HG03439 (cell line): ENCODE measurements around the gene GTF3C1.

ENCODE experiments used
- ATAC-seq: cut with Tn5 transposase; IDR thresholded peaks from one replicate; pipeline ENCODE4 v1.9.1; 2021; ENCODE audit warnings: mild to moderate bottlenecking, moderate library complexity; ENCODE audit not compliant: unreplicated experiment

The GTF3C1 gene

DNA sequence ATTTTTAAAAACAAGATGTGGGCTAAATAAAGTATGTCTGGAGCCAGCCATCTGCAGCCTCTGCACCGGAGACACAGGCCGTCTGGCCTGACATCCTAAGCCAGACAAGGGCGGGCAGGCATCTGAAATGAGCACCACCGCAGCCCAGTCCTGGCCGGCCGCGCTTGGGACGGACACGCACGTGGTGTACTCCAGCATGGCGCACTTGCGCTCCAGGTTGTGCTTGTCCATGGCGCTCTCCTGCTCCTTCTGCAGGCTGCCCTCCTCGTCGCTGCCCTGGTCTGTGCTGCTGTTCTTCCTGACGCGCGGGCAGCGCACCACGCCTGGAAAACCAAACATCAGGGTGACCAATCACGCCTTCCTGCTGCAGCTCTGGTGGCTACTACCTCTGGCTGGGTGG lies 60.3 kb downstream of the GTF3C1 start:
- no peak for ATAC-seq

- ATAC-seq: no peak
Observed at GRCh38 chr16:27486760-27487159, 63.0 kb downstream of the GTF3C1 start.

DNA sequence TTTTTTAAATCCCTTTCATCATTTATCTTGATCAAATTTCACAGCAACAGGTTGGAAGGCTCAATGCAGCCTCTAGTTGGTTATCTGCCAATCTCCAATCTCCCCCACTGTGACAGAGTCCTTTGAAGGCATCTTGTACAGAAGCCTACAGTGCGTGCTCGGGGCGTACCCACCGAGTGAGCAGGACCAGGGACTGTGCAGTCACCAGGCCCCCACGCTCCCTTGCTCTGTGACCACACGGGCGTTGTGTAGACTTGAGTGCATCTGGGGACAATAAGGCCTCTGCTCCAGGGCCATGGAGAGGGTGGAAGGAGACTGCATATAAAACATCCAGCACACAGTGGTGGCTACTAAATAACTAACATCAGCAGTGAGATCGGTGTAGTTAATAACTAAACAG lies 63.4 kb downstream of the GTF3C1 start:
- no peak for ATAC-seq

DNA sequence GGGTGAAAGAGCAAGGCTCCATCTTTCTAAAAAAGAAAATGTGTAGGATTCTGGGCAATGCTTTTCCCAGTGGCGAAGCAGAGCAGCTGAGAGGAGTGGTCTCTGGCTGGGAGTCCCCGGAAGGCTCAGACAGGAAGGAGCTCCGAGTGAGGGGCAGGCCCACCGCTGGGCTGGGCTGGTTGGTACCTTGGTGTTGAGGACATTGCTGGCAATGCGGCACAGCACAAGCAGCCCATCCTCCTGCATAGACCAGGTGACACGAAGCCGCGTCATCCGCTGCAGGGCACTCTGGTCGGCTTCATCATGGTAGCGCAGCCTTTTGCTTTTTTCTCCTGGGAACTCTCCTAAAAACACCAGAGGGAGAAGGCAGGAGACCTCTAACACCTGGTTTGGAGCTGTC lies 63.9 kb downstream of the GTF3C1 start:
- no peak for ATAC-seq

GRCh38 chr16:27485126-27485525 lies 64.6 kb downstream of the GTF3C1 start:
- no peak for ATAC-seq

DNA sequence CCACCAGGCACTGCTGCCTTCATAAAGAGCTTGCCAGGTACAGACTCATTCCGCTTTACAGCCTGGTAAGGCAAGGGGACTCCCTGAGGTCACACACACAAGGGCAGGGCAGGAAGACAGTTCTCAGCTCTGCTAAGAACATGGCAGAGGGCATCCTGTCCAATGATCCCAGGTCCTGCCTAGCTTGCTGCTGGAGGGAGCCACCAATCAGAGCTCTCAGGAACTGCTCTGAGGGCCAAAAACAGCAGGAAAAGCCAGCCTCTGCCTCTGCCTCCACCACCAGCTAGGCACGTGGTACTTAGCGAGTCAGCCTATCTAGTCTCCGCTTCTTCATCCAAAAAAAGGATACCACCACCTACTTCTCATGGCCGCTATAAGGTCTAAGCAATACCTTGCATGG lies 66.1 kb downstream of the GTF3C1 start:
- no peak for ATAC-seq

GRCh38 chr16:27483088-27483437 lies 66.7 kb downstream of the GTF3C1 start:
- ATAC-seq: no peak

GRCh38 chr16:27482397-27483087 lies 67.2 kb downstream of the GTF3C1 start:
- no peak for ATAC-seq

- ATAC-seq: no peak
Observed at GRCh38 chr16:27481282-27481934, 68.3 kb downstream of the GTF3C1 start.

DNA sequence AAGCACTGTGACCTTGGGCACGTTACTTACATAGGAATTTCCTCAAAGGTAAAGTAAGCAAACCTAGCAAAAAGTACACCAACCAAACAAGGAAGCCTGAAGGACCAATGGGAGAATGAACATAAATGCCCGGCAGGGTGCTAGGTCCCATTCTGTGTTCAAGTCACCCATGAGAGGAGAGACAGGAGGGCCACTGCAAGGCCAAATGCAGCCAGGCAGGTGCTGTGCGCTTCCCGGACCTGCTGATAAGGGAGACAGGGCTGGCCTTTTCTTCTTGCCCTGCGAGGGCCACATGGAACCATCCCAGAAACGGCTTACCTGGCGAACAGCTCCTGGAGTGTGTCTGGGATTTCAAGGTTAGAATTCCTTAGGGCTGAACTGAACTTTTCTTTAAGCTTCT lies 69.0 kb downstream of the GTF3C1 start:
- no peak for ATAC-seq

GRCh38 chr16:27476240-27476639 lies 73.5 kb downstream of the GTF3C1 start:
- ATAC-seq: no peak

- no peak for ATAC-seq
Observed at GRCh38 chr16:27475561-27475960, 74.2 kb downstream of the GTF3C1 start.

DNA sequence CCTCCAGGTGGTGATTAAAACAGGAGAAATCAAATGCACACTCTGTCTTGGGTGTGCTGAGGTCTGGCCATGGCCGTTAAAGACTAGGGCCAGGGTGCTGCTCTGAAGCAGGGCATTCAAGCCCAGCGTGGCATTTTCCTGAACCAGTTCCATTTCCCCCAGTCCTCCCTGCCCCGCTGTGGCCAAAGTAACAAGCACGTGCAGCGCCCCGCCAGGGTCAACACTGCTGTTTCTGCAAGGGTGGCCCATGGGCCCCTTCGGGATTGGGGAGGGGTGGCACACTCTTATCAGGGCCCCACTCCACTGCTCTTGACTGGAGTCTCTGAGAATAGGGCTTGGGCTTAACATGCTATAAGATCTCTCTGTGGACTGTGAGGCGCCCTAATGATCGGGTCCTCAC lies 74.8 kb downstream of the GTF3C1 start:
- no peak for ATAC-seq

DNA sequence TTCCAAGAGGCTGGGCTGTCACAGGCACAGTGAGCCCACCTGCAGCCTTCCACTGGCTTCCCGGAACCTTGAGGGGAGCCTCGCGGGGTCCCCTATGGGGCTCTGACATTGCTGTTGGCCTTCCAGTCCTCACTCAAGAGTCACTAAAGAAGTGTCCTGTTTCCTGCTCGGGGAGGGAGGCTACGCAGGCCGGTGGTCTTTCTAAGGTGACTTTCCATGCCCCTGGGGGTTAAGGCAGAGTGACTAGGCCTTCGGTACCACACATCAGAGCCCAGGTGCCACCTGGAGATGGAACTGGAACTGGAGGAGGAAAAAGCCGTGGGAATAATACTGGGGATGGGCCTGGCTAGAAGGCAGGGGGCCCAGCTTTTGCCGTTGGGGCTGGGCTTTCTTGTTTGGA lies 75.7 kb downstream of the GTF3C1 start:
- ATAC-seq: no peak

- no peak for ATAC-seq
Observed at GRCh38 chr16:27473101-27473900, 76.4 kb downstream of the GTF3C1 start.

GRCh38 chr16:27472091-27473020 lies 77.4 kb downstream of the GTF3C1 start:
- ATAC-seq: no peak

- ATAC-seq: no peak
Observed at GRCh38 chr16:27471661-27472060, 78.1 kb downstream of the GTF3C1 start.

- ATAC-seq: no peak
Observed at GRCh38 chr16:27470567-27471431, 78.9 kb downstream of the GTF3C1 start.

DNA sequence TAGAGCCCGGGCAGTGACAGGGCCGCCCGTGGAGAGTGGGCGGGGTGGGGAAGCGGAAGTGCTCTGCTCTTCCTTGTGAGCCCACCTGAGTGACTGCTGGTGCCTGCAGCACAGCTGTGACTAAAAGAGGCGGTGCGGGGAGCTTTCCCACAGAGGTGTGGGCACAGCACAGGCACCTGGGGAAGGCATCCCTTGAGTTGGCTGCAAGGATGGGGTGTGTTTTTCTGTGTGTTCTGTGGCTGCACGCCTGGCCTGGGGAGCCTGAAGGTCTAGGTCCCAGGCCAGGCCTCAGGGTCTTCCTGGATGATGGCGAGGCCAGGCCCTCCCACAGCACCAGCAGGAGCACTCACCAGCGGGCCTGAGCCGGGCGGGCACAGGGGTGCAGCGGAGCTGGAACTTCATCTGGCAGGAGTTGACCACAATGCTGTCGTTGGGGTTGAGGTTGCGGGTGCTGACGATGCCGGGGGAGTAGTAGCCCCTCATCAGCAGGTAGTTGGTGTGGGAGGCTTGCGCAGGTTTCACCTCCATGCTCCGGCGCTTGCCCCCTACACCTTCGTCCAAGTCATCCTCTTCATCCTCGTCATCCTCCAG lies 80.7 kb downstream of the GTF3C1 start:
- ATAC-seq: no peak

- ATAC-seq: no peak
Observed at GRCh38 chr16:27465483-27465879, 84.2 kb downstream of the GTF3C1 start.
